Spleen (tissue), 11 donors: ENCODE data around the gene KSR1. TPM values are rescaled to one million over a fixed set of nuclear protein-coding genes. Genes with fewer than 3 reads are reported as not detected.
A peak's percentile ranks its signal among the peaks of the same experiment; 100 is the strongest.
"Not testable (repeated sequence)": the region's sequence is repeated elsewhere in the genome, so short reads cannot be mapped to it uniquely, and the experiment has no call there.

Experiments
- DNase-seq: peaks from one replicate; pipeline ENCODE4 v3.0.0-alpha.2; 2020
- H3K27ac ChIP-seq, 8 donors: fragments of 200-600 bp; sonication (generic) in 7 of 8; 1 replicate in 4 of 8; 2 replicates in 4 of 8; pipeline versions ENCODE4 v1.5.0 to v1.8.0; 2016 to 2021; ENCODE audit warnings: inconsistent platforms in 4 of 8, mild to moderate bottlenecking in 4 of 8, moderate library complexity in 1 of 8
- H3K27me3 ChIP-seq, 7 donors: fragments of 200-600 bp; sonication (generic) in 6 of 7; replicated peaks in 1 of 7; 1 replicate in 4 of 7; 2 replicates in 3 of 7; pipeline versions ENCODE4 v1.5.0 to v1.8.0; 2016 to 2021; ENCODE audit warnings: inconsistent platforms in 3 of 7, mild to moderate bottlenecking in 1 of 7
- H3K36me3 ChIP-seq, 6 donors: fragments of 200-600 bp; sonication (generic) in 5 of 6; 1 replicate in 4 of 6; 2 replicates in 2 of 6; pipeline versions ENCODE4 v1.5.0 to v1.8.0; 2016 to 2021; ENCODE audit warnings: inconsistent platforms in 2 of 6
- H3K4me1 ChIP-seq, 6 donors: fragments of 200-600 bp; sonication (generic) in 5 of 6; 1 replicate in 3 of 6; 2 replicates in 3 of 6; pipeline versions ENCODE4 v1.5.0 to v1.8.0; 2016 to 2021; ENCODE audit warnings: inconsistent platforms in 3 of 6
- H3K4me3 ChIP-seq, 8 donors: fragments of 200-600 bp; sonication (generic) in 7 of 8; 1 replicate in 4 of 8; 2 replicates in 4 of 8; pipeline versions ENCODE4 v1.5.0 to v1.8.0; 2016 to 2021; ENCODE audit warnings: inconsistent platforms in 4 of 8, mild to moderate bottlenecking in 4 of 8, moderate library complexity in 2 of 8
- H3K9me3 ChIP-seq, 8 donors: fragments of 200-600 bp; sonication (generic) in 7 of 8; 1 replicate in 4 of 8; 2 replicates in 4 of 8; pipeline versions ENCODE4 v1.5.0 to v1.8.0; 2016 to 2021; ENCODE audit warnings: inconsistent platforms in 4 of 8
- CTCF ChIP-seq, 11 experiments: fragments of 200-600 bp in 7 of 11; fragments of 450-650 bp in 4 of 11; sonication (generic) in 4 of 11; IDR thresholded peaks in 8 of 11; conservative IDR thresholded peaks in 3 of 11; 1 replicate in 7 of 11; 2 replicates in 4 of 11; pipeline versions ENCODE4 v1.4.0 to v1.8.0; 2016 to 2021; ENCODE audit warnings: antibody characterized with exemption in 11 of 11, inconsistent platforms in 4 of 11, mild to moderate bottlenecking in 1 of 11
- POLR2A ChIP-seq, 3 donors: fragments of 450-650 bp; IDR thresholded peaks; one replicate each; pipeline ENCODE4 v1.5.1; 2017; ENCODE audit warnings: antibody characterized with exemption in 3 of 3, mild to moderate bottlenecking in 1 of 3
- POLR2AphosphoS5 ChIP-seq, 3 donors: sonication (generic); formaldehyde crosslinking; IDR thresholded peaks; one replicate each; pipeline ENCODE4 v1.5.1; 2017; ENCODE audit warnings: antibody characterized with exemption in 3 of 3
- WGBS, 5 donors: extraction: QIAGEN DNeasy Blood & Tissue Kit in 3 of 5; methylation state at CpG; one replicate each; pipeline versions ENCODE4 v1.1.5 to v1.1.7; 2013 to 2018; 5-methylcytosine and 5-hydroxymethylcytosine counted together
- intact Hi-C: fragments of 100-400 bp; cut with DNase I; formaldehyde crosslinking; loops from one replicate; pipeline ENCODE4 v1.15.0; 2023; ENCODE audit warnings: low total_unique reads
- polyA plus RNA-seq, 3 donors: library from polyadenylated mRNA; stranded (reverse); fragments of 200-250 nt; gene quantifications; one replicate each; pipeline ENCODE4 v1.2.1, GENCODE V29; 2013
- total RNA-seq, 7 donors: library from RNA; depleted of rRNA in 3 of 7; stranded (reverse); fragments of >200 nt in 3 of 7; fragmentation: NEBNext Ultra II Directional in 4 of 7; extraction: Animal tissue kit (Norgen Biotek cat#: 25700) in 4 of 7; gene quantifications; one replicate each; pipeline versions ENCODE4 v1.1.0 to v1.2.1, GENCODE V29; 2016 to 2021
- donor health status: healthy with polysubstance abuse.
- donor health status: DM: no; HTN: no; CAD: no; lungs with moderate emphysema.
- donor health status: DM: no; HTN: no; CAD: no.
- donor health status: Bipolar disorder and iron deficiency.
- donor health status: healthy.
- donor health status: DM: no; HTN: no; CAD: no.
- donor health status: DM: yes; HTN: yes; CAD: no.

The KSR1 gene
- total and polyA plus RNA-seq, 10 donors, result 6.4 to 100 (median 46.0) TPM

DNA sequence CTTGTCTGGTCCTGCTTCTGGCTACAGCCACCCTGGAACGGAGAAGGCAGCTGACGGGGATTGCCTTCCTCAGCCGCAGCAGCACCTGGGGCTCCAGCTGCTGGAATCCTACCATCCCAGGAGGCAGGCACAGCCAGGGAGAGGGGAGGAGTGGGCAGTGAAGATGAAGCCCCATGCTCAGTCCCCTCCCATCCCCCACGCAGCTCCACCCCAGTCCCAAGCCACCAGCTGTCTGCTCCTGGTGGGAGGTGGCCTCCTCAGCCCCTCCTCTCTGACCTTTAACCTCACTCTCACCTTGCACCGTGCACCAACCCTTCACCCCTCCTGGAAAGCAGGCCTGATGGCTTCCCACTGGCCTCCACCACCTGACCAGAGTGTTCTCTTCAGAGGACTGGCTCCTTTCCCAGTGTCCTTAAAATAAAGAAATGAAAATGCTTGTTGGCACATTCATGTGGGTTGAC is 192.9 kb downstream of the KSR1 start:
- intact Hi-C loops, H3K9me3 ChIP-seq, H3K4me3 ChIP-seq, H3K27me3 ChIP-seq, H3K4me1 ChIP-seq, DNase-seq: not testable (repeated sequence)
- peak in 1 of 3 donors; percentile 22 for TF ChIP-seq POLR2AphosphoS5 (IDR thresholded peaks at IDR 0.05)
- WGBS, 5 donors, result 61 to 88% (median 87%) methylated on average over 2 to 5 of the region's 5 CpGs
- H3K36me3 ChIP-seq, result peaks cover 0 to 45% (median 14%) of the 10 kb centered on the region in 6 donors
- H3K27ac ChIP-seq, result peak overlapping the region in 1 of 8 donors; percentile 4

DNA sequence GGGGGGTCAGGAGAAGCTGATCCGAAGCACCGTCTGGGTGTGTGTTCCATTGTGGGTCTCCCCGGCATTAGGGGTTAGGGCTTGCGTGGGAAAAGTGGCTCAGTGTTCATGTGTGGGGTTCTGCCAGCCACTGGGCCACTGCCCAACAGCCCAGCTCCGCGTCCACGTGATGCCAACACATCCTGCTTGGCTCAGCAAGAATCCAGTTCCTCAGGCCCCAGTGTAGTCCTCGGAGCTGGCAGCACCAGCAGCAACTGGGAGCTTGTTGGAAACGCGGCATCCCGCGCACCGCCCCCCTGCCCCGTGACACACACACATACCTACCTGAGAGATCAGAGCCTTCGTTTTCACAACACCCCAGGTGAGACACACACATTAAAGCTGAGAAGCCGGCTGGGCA is 193.7 kb downstream of the KSR1 start:
- intact Hi-C loops, result loop anchor here (2.0 kb wide), 1 partner anchor 47 kb away; no protein-coding TSS in a partner anchor
- H3K27ac ChIP-seq, result peak overlapping the region in 1 of 8 donors; percentile 4
- H3K4me1 ChIP-seq, result peaks cover 0 to 7% (median 4%) of the 10 kb centered on the region in 6 donors
- WGBS, 5 donors, result 82 to 97% (median 89%) methylated on average over 4 to 16 of the region's 16 CpGs
- H3K9me3 ChIP-seq, result no peaks in the 10 kb centered on the region
- no peak overlapping the region for H3K4me3 ChIP-seq
- H3K36me3 ChIP-seq, result peaks cover 0 to 37% (median 14%) of the 10 kb centered on the region in 6 donors
- DNase-seq, result no peak
- no peak for TF ChIP-seq POLR2A (IDR thresholded peaks at IDR 0.05)
- TF ChIP-seq POLR2AphosphoS5 (IDR thresholded peaks at IDR 0.05), result peak in 2 of 3 donors; percentile 38 to 63
- peaks cover 0 to 2% (median 0%) of the 10 kb centered on the region in 7 donors for H3K27me3 ChIP-seq

DNA sequence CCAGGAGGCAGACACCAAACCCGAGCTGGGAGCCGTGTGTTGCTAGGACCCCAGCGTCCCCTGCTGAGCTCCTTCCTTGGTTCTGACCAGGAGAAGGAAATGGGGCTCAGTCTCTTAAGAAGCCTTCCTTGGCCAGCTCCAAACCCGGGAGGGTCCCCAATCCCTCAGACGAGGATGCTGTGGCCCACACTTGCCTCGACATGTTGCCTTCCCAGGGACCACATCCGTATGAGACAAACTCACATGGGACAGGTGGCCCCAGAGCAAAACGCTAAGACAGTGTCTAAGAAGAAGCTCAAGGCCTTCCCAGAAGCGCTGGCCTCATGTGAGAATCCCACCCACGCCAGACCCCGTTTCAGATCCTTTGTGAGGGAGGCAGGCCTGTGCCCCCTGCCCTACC is 194.6 kb downstream of the KSR1 start:
- H3K4me3 ChIP-seq, result no peak overlapping the region
- peaks cover 0 to 35% (median 14%) of the 10 kb centered on the region in 6 donors for H3K36me3 ChIP-seq
- WGBS, 5 donors, result 80 to 90% (median 87%) methylated on average over 11 of the region's 11 CpGs
- H3K27me3 ChIP-seq, result peaks cover 0 to 5% (median 0%) of the 10 kb centered on the region in 7 donors
- H3K27ac ChIP-seq, result no peak overlapping the region
- TF ChIP-seq POLR2AphosphoS5 (IDR thresholded peaks at IDR 0.05) (peak in 1 of 3 donors; percentile 7), POLR2A (IDR thresholded peaks at IDR 0.05) (no peak)
- H3K4me1 ChIP-seq, result peaks cover 0 to 8% (median 4%) of the 10 kb centered on the region in 6 donors
- H3K9me3 ChIP-seq, result no peaks in the 10 kb centered on the region
- DNase-seq, result no peak
- intact Hi-C loops, result loop anchor here (2.0 kb wide), 1 partner anchor 48 kb away; no protein-coding TSS in a partner anchor

GRCh38 chr17:27651411-27652345 is 195.4 kb downstream of the KSR1 start:
- WGBS, 5 donors, result 44 to 54% (median 54%) methylated on average over 16 of the region's 16 CpGs

DNA sequence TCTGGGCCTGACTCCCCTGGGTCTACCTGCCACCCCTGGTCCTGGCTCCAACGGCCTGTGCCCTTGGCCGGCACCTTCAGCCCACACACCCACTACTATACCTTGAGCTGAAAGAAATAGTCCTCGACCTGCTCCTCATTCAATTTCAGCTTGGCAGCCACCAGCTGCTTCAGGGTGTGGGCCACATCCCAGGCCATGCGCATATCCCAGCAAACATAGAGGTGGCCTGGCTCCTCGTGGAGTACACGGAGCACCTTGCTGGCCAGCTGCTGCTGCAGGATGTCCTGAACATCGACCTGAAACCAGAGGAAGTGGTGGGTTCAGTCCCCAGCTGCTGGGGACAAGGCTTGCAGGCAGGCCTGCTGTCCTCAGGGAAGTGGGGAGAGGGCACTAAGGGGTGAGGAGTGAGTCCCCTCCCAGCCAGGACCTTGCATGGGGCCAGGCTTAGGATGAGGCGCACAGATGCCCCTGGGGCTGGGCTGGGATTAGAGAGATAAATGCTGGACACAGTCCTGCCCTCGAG is 197.3 kb downstream of the KSR1 start:
- DNase-seq, H3K4me3 ChIP-seq, H3K9me3 ChIP-seq, H3K27ac ChIP-seq, intact Hi-C loops, H3K4me1 ChIP-seq, H3K36me3 ChIP-seq, H3K27me3 ChIP-seq: not testable (repeated sequence)
- 71 to 80% (median 74%) methylated on average over 8 to 9 of the region's 9 CpGs for WGBS, 5 donors

More at GRCh38 chr17:27651411-27652345, 195.4 kb downstream of the KSR1 start:
- peaks cover 0 to 27% (median 14%) of the 10 kb centered on the region in 6 donors for H3K36me3 ChIP-seq
- DNase-seq, result peak; percentile 88
- TF ChIP-seq CTCF (IDR thresholded peaks at IDR 0.05 in 8 of 11, conservative IDR thresholded peaks at IDR 0.05 in 3 of 11) (peak; percentile 82 to 95 (median 90)), POLR2A (IDR thresholded peaks at IDR 0.05) (no peak)
- H3K27me3 ChIP-seq, result peaks cover 0 to 5% (median 0%) of the 10 kb centered on the region in 7 donors
- H3K4me1 ChIP-seq, result peaks cover 0 to 8% (median 4%) of the 10 kb centered on the region in 6 donors
- no peaks in the 10 kb centered on the region for H3K9me3 ChIP-seq
- intact Hi-C loops, result loop anchor here (2.0 kb wide), 1 partner anchor 49 kb away; no protein-coding TSS in a partner anchor
- H3K4me3 ChIP-seq, result no peak overlapping the region
- H3K27ac ChIP-seq, result no peak overlapping the region
